AML-193 (cell line): ENCODE measurements around the gene BEST3.
A peak's percentile ranks its signal among the peaks of the same experiment; 100 is the strongest.
"Not testable (repeated sequence)": the region's sequence is repeated elsewhere in the genome, so short reads cannot be mapped to it uniquely, and the experiment has no call there.

Experiments used
- DNase-seq, 2 experiments: peaks; one replicate each; lab custom pipeline; 2025; lab: John Stamatoyannopoulos, UW

BEST3 gene

GRCh38 chr12:69649529-69649928, 49.6 kb downstream of the BEST3 start:
- DNase-seq = no peak

GRCh38 chr12:69648476-69648875, 50.6 kb downstream of the BEST3 start:
- DNase-seq = no peak

DNA sequence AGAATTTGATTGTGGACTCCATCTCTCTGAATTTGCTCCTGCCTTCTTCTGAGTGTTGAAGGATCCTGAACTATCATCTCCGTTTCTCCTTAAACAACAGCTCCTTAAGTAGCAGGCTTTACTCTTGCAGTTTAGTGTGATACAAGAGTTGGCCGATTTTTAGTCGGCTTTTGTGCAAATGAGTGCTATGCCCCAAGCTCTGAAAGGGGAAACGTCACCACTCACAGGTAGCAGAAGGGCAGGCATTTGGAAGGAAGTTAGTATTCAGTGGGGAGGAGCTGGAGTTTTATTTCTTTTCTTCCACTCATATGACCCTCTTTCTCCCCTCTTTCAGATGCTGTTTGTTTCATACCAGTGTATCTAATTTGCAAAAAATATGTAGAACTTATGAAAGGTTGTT, 51.9 kb downstream of the BEST3 start:
- DNase-seq = no peak

GRCh38 chr12:69645031-69645430, 54.1 kb downstream of the BEST3 start:
- DNase-seq = no peak

GRCh38 chr12:69644511-69644910, 54.6 kb downstream of the BEST3 start:
- DNase-seq = no peak

DNA sequence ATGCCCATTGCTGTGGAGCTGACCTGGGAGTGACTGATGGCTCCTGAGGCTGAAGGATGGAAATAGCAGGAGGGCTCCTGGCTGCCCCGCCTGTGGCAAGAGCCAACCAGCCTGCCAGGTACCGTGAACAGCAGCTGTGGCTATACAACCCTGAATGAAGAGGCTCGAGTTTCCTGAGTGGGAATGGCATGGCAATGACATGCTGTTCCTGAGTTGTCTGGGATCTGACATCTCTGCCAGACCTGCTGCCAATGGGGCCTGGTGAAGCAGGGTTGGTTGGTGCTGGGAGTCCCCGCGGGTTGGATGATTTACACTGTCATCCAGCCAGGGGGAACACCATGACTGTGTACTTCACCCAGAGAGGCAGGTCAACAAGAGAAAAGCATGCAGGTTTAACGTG, 56.6 kb downstream of the BEST3 start:
- DNase-seq = no peak

DNA sequence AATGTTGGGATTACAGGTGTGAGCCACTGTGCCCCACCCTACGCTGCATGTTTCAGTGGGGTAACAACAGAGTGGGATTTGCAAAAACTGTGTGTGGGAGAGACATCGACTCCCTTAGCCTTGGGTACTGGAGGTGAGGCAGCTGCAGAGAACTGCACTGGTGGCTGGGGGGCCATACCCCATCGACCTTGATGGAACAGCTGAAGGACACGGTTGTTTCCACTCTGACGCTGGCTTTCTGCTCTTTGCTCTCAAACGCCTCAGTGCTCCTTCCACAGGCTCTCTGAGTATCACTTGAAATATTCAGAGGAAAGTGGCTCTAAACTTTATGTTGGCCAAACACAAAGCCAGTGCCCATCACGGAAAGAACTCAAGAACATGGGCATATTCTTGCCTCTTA, 57.6 kb downstream of the BEST3 start:
- no peak for DNase-seq

- peak; percentile 48 to 56 for DNase-seq
Observed at GRCh38 chr12:69639400-69640016, 59.6 kb downstream of the BEST3 start.

- DNase-seq = peak in 1 of 2 experiments; percentile 5
Observed at GRCh38 chr12:69633061-69633460, 66.0 kb downstream of the BEST3 start.

- no peak for DNase-seq
Observed at GRCh38 chr12:69630191-69630590, 68.9 kb downstream of the BEST3 start.

DNA sequence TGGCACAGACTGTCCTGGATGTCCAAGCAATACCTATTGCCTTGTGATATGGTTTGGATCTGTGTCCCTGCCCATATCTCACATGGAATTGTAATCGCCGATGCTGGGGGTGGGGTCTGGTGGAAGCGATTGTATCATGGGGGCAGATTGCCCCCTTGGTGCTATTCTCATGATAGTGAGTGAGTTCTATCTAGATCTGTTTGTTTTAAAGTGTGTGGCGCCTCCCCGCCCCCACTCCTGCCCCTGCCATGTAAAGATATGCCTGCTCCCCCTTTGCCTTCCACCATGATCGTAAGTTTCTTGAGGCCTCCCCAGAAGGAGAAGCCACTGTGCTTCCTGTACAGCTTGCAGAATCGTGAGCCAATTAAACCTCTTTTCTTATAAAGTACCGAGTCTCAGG, 71.6 kb downstream of the BEST3 start:
- DNase-seq = no peak

DNA sequence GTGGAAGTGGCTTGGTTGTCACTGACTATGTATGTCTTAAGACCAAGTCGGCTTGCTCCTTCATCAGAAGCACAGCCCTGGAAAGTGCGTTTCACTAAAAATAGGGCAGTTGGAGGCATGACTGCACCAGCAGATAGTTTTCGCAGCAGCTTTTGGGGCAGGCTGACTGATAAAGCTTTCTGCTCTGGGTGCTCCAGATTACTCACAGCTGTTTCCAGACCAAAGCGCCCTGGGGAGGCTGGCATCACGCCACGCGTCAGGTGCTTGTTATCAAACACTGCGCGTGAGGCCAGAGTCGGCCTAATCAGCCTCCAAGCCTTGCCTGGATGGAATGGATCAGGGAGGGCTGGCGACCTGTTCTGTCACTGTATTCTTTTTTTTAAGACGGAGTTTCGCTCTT, 75.1 kb downstream of the BEST3 start:
- DNase-seq = no peak

GRCh38 chr12:69621551-69621950, 77.6 kb downstream of the BEST3 start:
- no peak for DNase-seq

DNA sequence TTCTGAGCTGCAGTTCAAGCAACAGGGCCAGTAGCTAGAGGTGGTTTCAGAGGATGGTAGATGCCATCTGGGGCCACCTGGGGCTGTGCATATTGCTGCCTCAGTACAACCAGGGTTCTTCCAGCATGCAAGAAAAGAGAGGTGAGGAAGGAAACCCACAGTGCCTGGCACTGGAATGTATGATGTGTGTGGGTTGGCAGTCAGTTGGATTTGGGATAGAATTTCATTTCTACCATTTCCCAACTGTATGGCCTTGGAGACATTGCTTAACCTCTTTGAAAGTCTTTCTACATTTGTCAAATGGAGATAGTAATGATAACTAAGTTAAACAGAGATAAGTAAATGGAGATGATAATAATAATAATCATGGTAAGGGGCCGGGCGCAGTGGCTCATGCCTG, 78.2 kb downstream of the BEST3 start:
- no peak for DNase-seq

- no peak for DNase-seq
Observed at GRCh38 chr12:69620077-69620476, 79.0 kb downstream of the BEST3 start.

- no peak for DNase-seq
Observed at GRCh38 chr12:69619050-69619449, 80.1 kb downstream of the BEST3 start.

DNA sequence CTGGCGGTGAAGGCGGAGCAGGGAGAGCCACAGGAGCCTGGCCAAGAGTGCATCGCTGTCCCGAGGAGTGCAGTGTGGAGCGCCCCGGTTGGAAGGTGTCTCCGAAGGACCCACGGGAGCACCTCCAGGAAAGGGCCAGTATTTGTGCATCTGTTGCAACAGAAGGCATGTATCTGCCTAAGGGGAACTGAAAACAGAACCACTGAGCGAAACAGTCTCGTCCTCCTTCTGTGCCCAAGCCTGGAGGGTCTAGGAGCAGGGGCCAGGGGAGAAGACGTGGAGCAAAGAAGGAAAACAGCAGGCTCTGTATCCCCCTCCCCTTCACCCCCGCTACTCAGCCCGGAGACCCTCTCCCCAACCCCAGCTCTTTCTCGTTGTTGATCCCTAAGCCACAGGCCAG, 83.1 kb downstream of the BEST3 start:
- no peak for DNase-seq

DNA sequence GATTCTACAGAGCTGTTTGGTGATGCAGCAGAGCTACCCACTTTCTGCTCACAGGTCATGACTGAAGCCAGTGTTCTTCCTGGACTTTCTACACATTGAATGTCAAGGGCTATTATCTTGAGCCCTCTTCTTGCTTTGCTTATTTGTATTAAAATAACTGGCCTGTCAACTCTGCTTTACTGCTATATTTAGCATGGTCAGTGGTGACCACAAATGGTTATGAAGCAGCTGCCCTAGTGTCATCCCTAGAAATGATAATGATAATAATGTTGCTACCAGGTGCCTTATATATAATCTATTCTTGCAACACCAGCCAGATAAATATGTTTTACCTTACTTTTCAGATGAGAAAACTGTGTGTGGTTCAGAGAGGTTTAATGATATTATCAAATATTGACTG, 85.8 kb downstream of the BEST3 start:
- DNase-seq = no peak

GRCh38 chr12:69610729-69611128, 88.4 kb downstream of the BEST3 start, which contains the start of gene LRRC10:
LRRC10 (minus strand) TSS chr12:69610907; CDS start chr12:69610838, 69 bp downstream.
- DNase-seq = no peak

DNA sequence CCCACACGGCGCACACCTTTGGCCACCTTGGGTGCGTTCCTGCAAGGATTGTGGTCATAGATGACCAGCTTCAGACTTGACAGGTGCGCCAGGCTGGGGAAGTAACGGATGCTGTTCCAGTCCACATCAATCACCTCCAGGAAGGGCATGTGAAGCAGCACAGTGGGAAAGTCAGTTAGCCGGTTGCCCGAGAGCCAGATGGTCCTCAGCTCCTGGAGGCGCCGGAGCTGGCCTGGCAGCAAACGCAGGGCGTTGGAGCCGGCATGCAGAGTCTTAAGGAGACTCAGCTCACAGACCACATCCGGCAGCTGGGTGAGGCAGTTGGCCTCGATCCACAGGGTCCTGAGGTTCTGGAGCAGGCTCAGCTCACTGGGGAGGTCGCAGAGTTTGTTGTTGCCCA, 89.0 kb downstream of the BEST3 start:
- no peak for DNase-seq

DNA sequence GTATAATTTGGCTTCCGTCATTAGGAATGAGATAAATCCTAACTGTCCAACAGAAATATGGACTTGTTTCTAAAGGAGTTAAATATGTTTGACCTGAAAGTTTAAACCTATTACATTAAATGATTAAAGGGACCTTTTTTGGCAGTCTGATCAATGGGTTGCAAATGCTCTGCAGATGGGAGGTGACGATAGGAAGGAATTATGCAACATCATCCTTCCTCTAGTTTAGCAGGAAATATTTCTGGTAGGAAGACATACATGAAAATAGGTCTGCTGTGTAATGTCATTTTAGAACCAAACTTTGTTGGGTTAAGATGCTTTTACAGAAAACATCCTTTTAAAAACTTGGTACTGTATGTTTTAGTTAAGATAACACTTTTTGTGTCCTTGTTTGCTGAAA, 91.0 kb downstream of the BEST3 start:
- peak; percentile 17 to 42 for DNase-seq

DNA sequence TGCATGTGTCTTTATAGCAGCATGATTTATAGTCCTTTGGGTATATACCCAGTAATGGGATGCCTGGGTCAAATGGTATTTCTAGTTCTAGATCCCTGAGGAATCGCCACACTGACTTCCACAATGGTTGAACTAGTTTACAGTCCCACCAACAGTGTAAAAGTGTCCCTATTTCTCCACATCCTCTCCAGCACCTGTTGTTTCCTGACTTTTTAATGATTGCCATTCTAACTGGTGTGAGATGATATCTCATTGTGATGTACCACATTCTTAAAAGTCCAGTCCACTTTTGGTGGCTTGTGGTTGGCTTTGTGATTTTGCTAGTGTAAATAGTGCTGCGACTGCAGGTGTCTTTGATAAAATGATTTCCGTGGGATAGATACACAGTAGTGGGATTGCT, 94.8 kb downstream of the BEST3 start:
- not testable (repeated sequence) for DNase-seq
